ENCODE results near the gene SPACA6. TPM values are rescaled to one million over a fixed set of nuclear protein-coding genes. Genes with fewer than 3 reads are reported as not detected.
A peak's percentile ranks its signal among the peaks of the same experiment; 100 is the strongest.

SPACA6 gene
- total RNA-seq, 1 experiment from 2014 or later = 13.1 TPM

- Mint-ChIP-seq H3K4me3 (ENCODE audit: unreplicated experiment) (no peak overlapping the region), H3K36me3 (ENCODE audit: insufficient read depth, unreplicated experiment) (peaks cover 10% of the 10 kb centered on the region), H3K27me3 (ENCODE audit: insufficient read depth, unreplicated experiment) (no peaks in the 10 kb centered on the region), H3K9me3 (ENCODE audit: unreplicated experiment) (no peaks in the 10 kb centered on the region), H3K27ac (ENCODE audit: low read depth, unreplicated experiment) (no peak overlapping the region), H3K4me1 (ENCODE audit: insufficient read depth, unreplicated experiment) (peaks cover 23% of the 10 kb centered on the region)
- no TSS peak for BruUV-seq (replicated peaks)
- no peak for TF ChIP-seq CTCF (IDR thresholded peaks at IDR 0.05; ENCODE audit: unreplicated experiment)
- DNase-seq (ENCODE audit: unreplicated experiment) = no peak
- intact Hi-C loops (cut with micrococcal nuclease) = no loop called here
- POLR2A ChIA-PET = no interaction called here
- CTCF ChIA-PET = interaction anchor here (0.7 kb wide), 1 partner anchor 9 kb away, joined by 3 read pairs; no protein-coding TSS in a partner anchor
These were observed 61.0 kb downstream of the SPACA6 start for GRCh38 chr19:51754109-51754508.

- ChIA-PET POLR2A (no interaction called here), CTCF (interaction anchor here (0.7 kb wide), 1 partner anchor 8 kb away, joined by 3 read pairs; no protein-coding TSS in a partner anchor)
- H3K36me3 Mint-ChIP-seq (ENCODE audit: insufficient read depth, unreplicated experiment) = peaks cover 4% of the 10 kb centered on the region
- peaks cover 20% of the 10 kb centered on the region for H3K4me1 Mint-ChIP-seq (ENCODE audit: insufficient read depth, unreplicated experiment)
- no peak for TF ChIP-seq CTCF (IDR thresholded peaks at IDR 0.05; ENCODE audit: unreplicated experiment)
- H3K27me3 Mint-ChIP-seq (ENCODE audit: insufficient read depth, unreplicated experiment) = no peaks in the 10 kb centered on the region
- no peak overlapping the region for H3K27ac Mint-ChIP-seq (ENCODE audit: low read depth, unreplicated experiment)
- H3K4me3 Mint-ChIP-seq (ENCODE audit: unreplicated experiment) = no peak overlapping the region
- no TSS peak for BruUV-seq (replicated peaks)
- no peak for DNase-seq (ENCODE audit: unreplicated experiment)
- H3K9me3 Mint-ChIP-seq (ENCODE audit: unreplicated experiment) = no peaks in the 10 kb centered on the region
- intact Hi-C loops (cut with micrococcal nuclease) = no loop called here
These were observed 61.6 kb downstream of the SPACA6 start for GRCh38 chr19:51754770-51755169.

Small RNA genes within 50 kb of the gene (microRNA-seq; reads per million reads assigned to microRNA genes)
- gene MIR125A (6,859 reads per million, percentile 94 among the genes with 10 or more reads in this experiment), gene MIR99B (27,845 reads per million, percentile 99 among the genes with 10 or more reads in this experiment), gene MIRLET7E (8,575 reads per million, percentile 97 among the genes with 10 or more reads in this experiment)

Other genes with a start within 250 kb of the SPACA6 start
- not detected in 2 replicates for gene SIGLEC8, start 234.9 kb upstream of the SPACA6 start, total RNA-seq (2022)
- gene CEACAM18, start 214.8 kb upstream of the SPACA6 start, total RNA-seq (2022) = not detected in 2 replicates
- gene SIGLEC12, start 191.5 kb upstream of the SPACA6 start, total RNA-seq (2022) = not detected in 2 replicates
- not detected in 2 replicates for gene SIGLEC6, start 161.7 kb upstream of the SPACA6 start, total RNA-seq (2022)
- 6.9 and 9.3 TPM in 2 replicates for gene ZNF175, start 122.0 kb upstream of the SPACA6 start, total RNA-seq (2022)
- not detected in 2 replicates for gene SIGLEC5, start 62.9 kb upstream of the SPACA6 start, total RNA-seq (2022)
- not detected in 2 replicates for gene SIGLEC14, start 46.5 kb upstream of the SPACA6 start, total RNA-seq (2022)
- 0.34 and 0.42 TPM in 2 replicates for gene HAS1, start 30.7 kb downstream of the SPACA6 start, total RNA-seq (2022)
- gene FPR1, start 58.5 kb downstream of the SPACA6 start, total RNA-seq (2022) = 6.2 and 8.6 TPM in 2 replicates
- gene FPR2, start 67.8 kb downstream of the SPACA6 start, total RNA-seq (2022) = not detected in 2 replicates
- not detected in 2 replicates for gene FPR3, start 101.8 kb downstream of the SPACA6 start, total RNA-seq (2022)
- gene ZNF577, start 194.6 kb downstream of the SPACA6 start, total RNA-seq (2022) = 6.3 and 8.4 TPM in 2 replicates
- gene ZNF649, start 211.7 kb downstream of the SPACA6 start, total RNA-seq (2022) = 9.5 and 14.5 TPM in 2 replicates
- gene ZNF613, start 234.1 kb downstream of the SPACA6 start, total RNA-seq (2022) = 4.9 and 7.7 TPM in 2 replicates